Fibroblast of mammary gland (primary cell): ENCODE data around the gene PLEKHJ1.
"Not testable (repeated sequence)": the region's sequence is repeated elsewhere in the genome, so short reads cannot be mapped to it uniquely, and the experiment has no call there.

ENCODE experiments used
- DNase-seq: peaks from one replicate; pipeline ENCODE4 v3.0.0-alpha.2; 2010; ENCODE audit warnings: low read depth
- H3K4me3 ChIP-seq: 2 replicates; pipeline ENCODE4 v1.5.1; 2011; ENCODE audit warnings: low read depth, mild to moderate bottlenecking, low read length, moderate library complexity; ENCODE audit not compliant: control insufficient read depth
- CTCF ChIP-seq: conservative IDR thresholded peaks from 2 replicates; pipeline ENCODE4 v1.5.1; 2011; ENCODE audit warnings: low read depth, low read length, inconsistent platforms; ENCODE audit not compliant: control insufficient read depth, insufficient read depth

The PLEKHJ1 gene

DNA sequence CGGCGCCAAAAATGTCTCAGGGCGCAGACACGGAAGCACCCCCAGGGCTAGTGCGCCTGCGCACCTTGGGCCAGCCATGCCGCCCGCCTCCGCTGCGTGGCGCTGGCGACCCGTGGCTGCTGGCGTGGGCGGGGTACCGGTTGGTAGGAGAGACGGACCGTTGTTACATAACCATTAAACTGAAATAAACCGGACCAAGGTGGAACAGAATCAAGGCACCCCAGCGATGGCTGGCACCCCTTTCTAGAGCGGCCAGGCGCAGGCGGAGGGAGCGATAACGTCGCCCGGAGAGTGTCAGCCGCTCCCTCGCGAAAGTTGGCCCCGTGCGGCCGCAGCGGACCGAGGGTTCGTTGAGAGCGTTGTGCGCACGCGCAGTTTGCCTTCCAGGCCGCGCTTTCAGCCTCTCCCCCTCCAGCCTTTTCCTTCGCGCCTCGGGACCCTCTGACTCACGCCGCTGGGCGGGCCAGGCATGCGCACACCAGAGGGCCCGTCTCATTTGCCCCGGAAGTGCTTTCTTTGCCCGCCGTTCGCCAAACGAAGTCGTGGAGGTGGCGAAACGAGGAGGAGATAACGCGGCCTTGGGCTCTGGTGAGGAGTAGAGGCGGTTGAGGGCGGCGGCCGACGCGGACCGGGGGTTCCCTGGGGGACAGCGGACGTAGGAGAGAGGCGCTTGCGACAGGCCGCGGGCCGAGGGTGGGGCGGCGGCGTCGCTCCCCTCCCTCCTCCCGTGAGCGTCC is at the start of gene PLEKHJ1, which contains the start of gene SF3A2:
Gene PLEKHJ1 (minus strand): TSS at position 16 of the 737 bp plus-strand sequence. CDS start 81 bp downstream, outside the sequence.
Gene SF3A2 (plus strand): TSS at position 511 of the 737 bp plus-strand sequence. CDS start 6,595 bp downstream, outside the sequence.
- TF ChIP-seq CTCF = peak; percentile 67
- peak; percentile 97 for DNase-seq
- peak within 1 kb of the TSS; percentile 76 for H3K4me3 ChIP-seq

DNA sequence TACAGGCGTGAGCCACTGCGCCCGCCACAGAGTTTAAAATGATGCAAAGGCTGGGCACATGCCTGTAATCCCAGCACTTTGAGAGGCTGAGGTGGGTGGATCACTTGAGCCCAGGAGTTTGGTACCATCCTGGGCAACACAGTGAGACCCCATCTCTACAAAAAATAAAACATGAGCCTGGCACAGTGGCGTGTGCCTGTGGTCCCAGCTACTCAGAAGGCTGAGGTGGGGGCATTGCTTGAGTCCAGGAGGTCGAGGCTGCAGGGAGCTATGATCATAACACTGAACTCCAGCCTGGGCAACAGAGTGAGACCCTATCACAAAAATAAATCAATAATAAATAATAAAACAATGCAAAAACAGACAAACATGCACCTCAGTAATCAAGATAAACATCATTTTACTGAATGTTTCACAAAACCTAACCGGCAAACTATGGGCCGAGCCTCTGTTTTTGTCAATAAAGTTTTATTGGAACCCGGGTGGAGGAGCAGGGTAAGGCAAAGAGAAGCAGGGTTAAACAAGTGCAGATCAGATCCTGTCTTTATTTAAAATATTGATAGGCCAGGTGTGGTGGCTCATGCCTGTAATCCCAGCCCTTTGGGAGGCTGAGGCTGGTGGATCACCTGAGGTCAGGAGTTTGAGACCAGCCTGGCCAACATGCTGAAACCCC is 47.8 kb upstream of the PLEKHJ1 start:
- DNase-seq = no peak
- H3K4me3 ChIP-seq = no peak overlapping the region
- no peak for TF ChIP-seq CTCF

- TF ChIP-seq CTCF = no peak
- no peak for DNase-seq
- no peak overlapping the region for H3K4me3 ChIP-seq
Measured at GRCh38 chr19:2282862-2283237, 46.7 kb upstream of the PLEKHJ1 start.

GRCh38 chr19:2282062-2282861 is 46.1 kb upstream of the PLEKHJ1 start, which contains the start of gene PEAK3:
Gene PEAK3, minus strand, starts transcription at chr19:2282175. Its CDS starts 1,244 bp downstream, at chr19:2280931.
- no peak for DNase-seq
- no peak for TF ChIP-seq CTCF
- peak within 1 kb of the TSS; percentile 2 for H3K4me3 ChIP-seq

- not testable (repeated sequence) for DNase-seq, H3K4me3 ChIP-seq
Measured at GRCh38 chr19:2281265-2282061, 45.3 kb upstream of the PLEKHJ1 start.

DNA sequence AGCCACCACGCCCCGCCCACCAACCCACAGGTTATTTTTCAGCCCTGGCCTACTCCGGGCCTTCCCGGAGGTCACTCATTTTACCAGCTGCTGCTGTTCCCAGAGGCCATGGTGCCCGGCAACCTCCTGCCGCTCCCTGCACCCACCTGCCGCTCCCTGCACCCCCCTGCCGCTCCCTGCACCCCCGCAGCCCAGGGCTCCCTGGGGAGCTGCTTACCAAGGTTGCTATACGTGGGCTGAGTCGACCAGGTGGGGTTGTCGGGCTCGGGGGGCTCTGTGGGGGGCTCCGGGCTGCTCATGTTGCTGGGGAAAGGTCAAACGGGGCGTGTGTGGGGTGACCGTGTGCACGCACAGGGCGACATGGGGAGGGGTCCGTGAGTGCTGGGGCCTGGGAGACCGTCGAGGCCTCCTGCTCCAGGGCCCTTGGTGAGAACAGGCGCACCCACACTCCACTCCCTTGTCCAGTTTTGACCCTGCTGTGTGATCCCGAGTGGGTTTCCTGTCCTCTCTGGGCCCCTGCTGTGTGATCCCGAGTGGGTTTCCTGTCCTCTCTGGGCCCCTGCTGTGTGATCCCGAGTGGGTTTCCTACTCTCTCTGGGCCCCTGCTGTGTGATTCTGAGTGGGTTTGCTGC is 44.6 kb upstream of the PLEKHJ1 start:
- no peak overlapping the region for H3K4me3 ChIP-seq
- no peak for DNase-seq
- TF ChIP-seq CTCF = no peak
